Measurements from ENCODE around the gene EHD1. TPM values are rescaled to one million over a fixed set of nuclear protein-coding genes. Genes with fewer than 3 reads are reported as not detected.

EHD1 gene
- total and polyA plus RNA-seq, 2 of the 4 experiments (the other 2 are of a cell fraction): 107 to 209 TPM

DNA sequence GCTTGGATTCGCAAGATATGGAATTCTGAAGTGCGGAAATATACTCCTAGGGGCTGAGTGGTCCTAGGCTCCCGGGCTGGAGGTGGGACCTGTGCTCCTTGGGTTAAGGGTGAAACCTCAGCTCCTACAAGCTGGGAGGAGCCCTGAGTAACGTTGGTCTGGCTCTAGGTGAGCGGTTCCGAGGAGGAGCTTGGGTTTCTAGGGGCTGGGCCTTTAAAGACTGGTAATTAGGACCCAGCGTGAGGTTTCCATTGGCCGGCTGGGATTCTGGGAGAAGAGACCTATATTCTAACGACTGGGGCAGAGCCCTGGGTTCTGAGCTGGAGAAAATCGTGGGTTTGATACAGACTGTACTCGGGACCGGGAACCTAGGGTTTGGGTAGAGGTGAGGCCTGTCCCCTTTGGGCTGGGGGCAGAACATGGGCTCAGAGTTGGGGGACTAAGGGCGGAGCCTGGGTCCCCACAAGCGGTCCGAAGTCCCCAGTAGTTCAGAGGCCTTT lies 74.5 kb downstream of the EHD1 start:
- ChIA-PET POLR2A (ENCODE audit: unreplicated experiment) (no interaction called here), CTCF (interaction anchor here (1.0 kb wide), 1 partner anchor 22 kb away, joined by 3 read pairs; no protein-coding TSS in a partner anchor)
- Histone ChIP-seq H2AK9ac (replicated peaks; ENCODE audit: low read depth, low read length, poor library complexity) (peak overlapping the region; percentile 39), H2BK120ac (ENCODE audit: low read depth, low read length) (no peak overlapping the region), H3K4me1 (ENCODE audit: control insufficient read depth, insufficient read depth, low read length) (peaks cover 10% of the 10 kb centered on the region), H3K23ac (ENCODE audit: low read depth, low read length) (no peak overlapping the region), H4K5ac (ENCODE audit: low read depth, low read length) (no peak overlapping the region), H3K27ac (ENCODE audit: insufficient read depth, low read length) (peak overlapping the region; percentile 9), H3K4me2 (ENCODE audit: low read depth, low read length) (peak overlapping the region; percentile 89), H2BK5ac (ENCODE audit: low read depth, low read length, poor library complexity, severe bottlenecking) (no peak overlapping the region), H2AK5ac (ENCODE audit: low read depth, low read length) (no peak overlapping the region), H3K9me1 (ENCODE audit: insufficient read depth, low read length) (peaks cover 16% of the 10 kb centered on the region), H2BK15ac (ENCODE audit: low read depth, low read length) (no peak overlapping the region), H2BK20ac (ENCODE audit: low read depth, low read length) (no peak overlapping the region), H3K36me3 (ENCODE audit: control insufficient read depth, insufficient read depth, low read length) (peaks cover 33% of the 10 kb centered on the region), H4K91ac (ENCODE audit: insufficient read depth, low read depth, low read length) (no peak overlapping the region), H3K56ac (ENCODE audit: extremely low read depth, insufficient read depth, low read length) (no peak overlapping the region), H3K79me1 (ENCODE audit: low read depth in 1 of 2, low read length in 2 of 2) (peaks cover 4 to 33% of the 10 kb centered on the region in 2 experiments; a peak in 3 of 4 replicates), H3K9ac (ENCODE audit: low read depth, low read length) (peak overlapping the region; percentile 40), H3K27me3 (ENCODE audit: control insufficient read depth, insufficient read depth, low read length) (no peaks in the 10 kb centered on the region), H2AFZ (replicated peaks; ENCODE audit: low read length, poor library complexity) (peak overlapping the region; percentile 78), H3K14ac (replicated peaks; ENCODE audit: low read depth, low read length) (peak overlapping the region; percentile 38), H3K9me3 (ENCODE audit: control insufficient read depth, insufficient read depth, low read length) (no peaks in the 10 kb centered on the region), H3K4me3 (ENCODE audit: insufficient read depth, low read depth, low read length) (peak overlapping the region; percentile 64), H4K8ac (ENCODE audit: low read depth in 2 of 2, low read length in 2 of 2) (peak overlapping the region; percentile 38 to 43; a peak in 2 of 4 replicates), H3K18ac (ENCODE audit: low read depth, low read length) (no peak overlapping the region), H4K20me1 (ENCODE audit: insufficient read depth, low read length) (no peaks in the 10 kb centered on the region), H3K4ac (ENCODE audit: low read depth, low read length) (0 out of 2 replicates have a peak overlapping the region, but pooled peaks have one; percentile 13)
- TF ChIP-seq MAFK (IDR thresholded peaks at IDR 0.05; ENCODE audit: low read depth, low read length): no peak
- TF ChIP-seq RCOR1 (IDR thresholded peaks at IDR 0.05; ENCODE audit: insufficient replicate concordance, low read length): no peak
- no peak for TF ChIP-seq RFX5 (IDR thresholded peaks at IDR 0.05; ENCODE audit: low read depth, low read length)
- TF ChIP-seq RAD21 (IDR thresholded peaks at IDR 0.05; ENCODE audit: low read length): no peak
- no peak for TF ChIP-seq SMC3 (IDR thresholded peaks at IDR 0.05; ENCODE audit: low read depth, low read length)
- TF ChIP-seq, protein P1, sequence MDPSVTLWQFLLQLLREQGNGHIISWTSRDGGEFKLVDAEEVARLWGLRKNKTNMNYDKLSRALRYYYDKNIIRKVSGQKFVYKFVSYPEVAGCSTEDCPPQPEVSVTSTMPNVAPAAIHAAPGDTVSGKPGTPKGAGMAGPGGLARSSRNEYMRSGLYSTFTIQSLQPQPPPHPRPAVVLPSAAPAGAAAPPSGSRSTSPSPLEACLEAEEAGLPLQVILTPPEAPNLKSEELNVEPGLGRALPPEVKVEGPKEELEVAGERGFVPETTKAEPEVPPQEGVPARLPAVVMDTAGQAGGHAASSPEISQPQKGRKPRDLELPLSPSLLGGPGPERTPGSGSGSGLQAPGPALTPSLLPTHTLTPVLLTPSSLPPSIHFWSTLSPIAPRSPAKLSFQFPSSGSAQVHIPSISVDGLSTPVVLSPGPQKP (IDR thresholded peaks at IDR 0.05; ENCODE audit: borderline replicate concordance, low read depth, low read length): no peak
- no peak for TF ChIP-seq CHD1 (IDR thresholded peaks at IDR 0.05; ENCODE audit: low read depth, low read length)
- TF ChIP-seq, protein P2, sequence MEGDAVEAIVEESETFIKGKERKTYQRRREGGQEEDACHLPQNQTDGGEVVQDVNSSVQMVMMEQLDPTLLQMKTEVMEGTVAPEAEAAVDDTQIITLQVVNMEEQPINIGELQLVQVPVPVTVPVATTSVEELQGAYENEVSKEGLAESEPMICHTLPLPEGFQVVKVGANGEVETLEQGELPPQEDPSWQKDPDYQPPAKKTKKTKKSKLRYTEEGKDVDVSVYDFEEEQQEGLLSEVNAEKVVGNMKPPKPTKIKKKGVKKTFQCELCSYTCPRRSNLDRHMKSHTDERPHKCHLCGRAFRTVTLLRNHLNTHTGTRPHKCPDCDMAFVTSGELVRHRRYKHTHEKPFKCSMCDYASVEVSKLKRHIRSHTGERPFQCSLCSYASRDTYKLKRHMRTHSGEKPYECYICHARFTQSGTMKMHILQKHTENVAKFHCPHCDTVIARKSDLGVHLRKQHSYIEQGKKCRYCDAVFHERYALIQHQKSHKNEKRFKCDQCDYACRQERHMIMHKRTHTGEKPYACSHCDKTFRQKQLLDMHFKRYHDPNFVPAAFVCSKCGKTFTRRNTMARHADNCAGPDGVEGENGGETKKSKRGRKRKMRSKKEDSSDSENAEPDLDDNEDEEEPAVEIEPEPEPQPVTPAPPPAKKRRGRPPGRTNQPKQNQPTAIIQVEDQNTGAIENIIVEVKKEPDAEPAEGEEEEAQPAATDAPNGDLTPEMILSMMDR (conservative IDR thresholded peaks at IDR 0.05; ENCODE audit: low read depth, low read length): no peak
- TF ChIP-seq MAZ (IDR thresholded peaks at IDR 0.05; ENCODE audit: borderline replicate concordance, low read depth, low read length): no peak
- TF ChIP-seq NFE2L2 (IDR thresholded peaks at IDR 0.05; ENCODE audit: low read depth, low read length): no peak
- TF ChIP-seq POLR2A (IDR thresholded peaks at IDR 0.05; ENCODE audit: low read depth, low read length): no peak
- TF ChIP-seq FOS (IDR thresholded peaks at IDR 0.05; ENCODE audit: low read depth, low read length): no peak
- TF ChIP-seq, protein P3, sequence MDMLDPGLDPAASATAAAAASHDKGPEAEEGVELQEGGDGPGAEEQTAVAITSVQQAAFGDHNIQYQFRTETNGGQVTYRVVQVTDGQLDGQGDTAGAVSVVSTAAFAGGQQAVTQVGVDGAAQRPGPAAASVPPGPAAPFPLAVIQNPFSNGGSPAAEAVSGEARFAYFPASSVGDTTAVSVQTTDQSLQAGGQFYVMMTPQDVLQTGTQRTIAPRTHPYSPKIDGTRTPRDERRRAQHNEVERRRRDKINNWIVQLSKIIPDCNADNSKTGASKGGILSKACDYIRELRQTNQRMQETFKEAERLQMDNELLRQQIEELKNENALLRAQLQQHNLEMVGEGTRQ (IDR thresholded peaks at IDR 0.05; ENCODE audit: low read depth, low read length): no peak
- 39% methylated on average over 9 of the region's 15 CpGs; no CpG with 5 or more reads in 1 of the 2 experiments for WGBS, 2 experiments (ENCODE audit: extremely low coverage in 2 of 2, insufficient read length in 1 of 2)
- ATAC-seq (ENCODE audit: low read depth) (peak; percentile 2; the same call in 1 of the 2 replicates), DNase-seq (no peak)
- dilution Hi-C loops (cut with HindIII; ENCODE audit: low sequenced_read_pairs, unreplicated experiment): no loop called here
- intact Hi-C loops (cut with micrococcal nuclease): loop anchor here (2.0 kb wide), 1 partner anchor 25 kb away; the partner anchor contains the start of gene SF1
- in situ Hi-C loops (cut with MboI; ENCODE audit: low sequenced_read_pairs): no loop called here
- BruUV-seq (replicated peaks): TSS peak; percentile 88

All from IMR-90 (cell line).